Measurements from ENCODE around the gene NUP133. TPM values are rescaled to one million over a fixed set of nuclear protein-coding genes. Genes with fewer than 3 reads are reported as not detected.

Gene NUP133
- total and polyA plus RNA-seq, 10 of the 15 experiments (the other 5 are each of a cell fraction or from before 2014, with no cell fraction given), result 10.9 to 45.4 (median 29.2) TPM

- TF ChIP-seq CHD2 (IDR thresholded peaks at IDR 0.05; ENCODE audit: borderline replicate concordance, low read depth, low read length) (no peak), LARP7 (IDR thresholded peaks at IDR 0.05) (no peak), SIN3A (IDR thresholded peaks at IDR 0.05; ENCODE audit: low read depth, low read length) (no peak), EED (IDR thresholded peaks at IDR 0.05; ENCODE audit: low read depth) (peak; percentile 84), TAF1 (IDR thresholded peaks at IDR 0.05; ENCODE audit: borderline replicate concordance, low read depth, low read length) (peak; percentile 17; the same call in 1 of the 2 replicates), MEF2B (IDR thresholded peaks at IDR 0.05; ENCODE audit: partially characterized antibody, poor library complexity, severe bottlenecking) (no peak), MTA2 (IDR thresholded peaks at IDR 0.05; ENCODE audit: low read depth) (0 out of 2 replicates have a peak, but pooled peaks have one; percentile 36), CBFB (IDR thresholded peaks at IDR 0.05; ENCODE audit: low read depth) (no peak), ZSCAN29 (IDR thresholded peaks at IDR 0.05) (no peak), BCL11A (IDR thresholded peaks at IDR 0.05; ENCODE audit: low read depth, low read length) (no peak), NR2C1 (IDR thresholded peaks at IDR 0.05) (peak; percentile 72), YBX1 (IDR thresholded peaks at IDR 0.05) (no peak), SRF (IDR thresholded peaks at IDR 0.05; ENCODE audit: low read depth in 2 of 2, low read length in 2 of 2) (no peak), RAD21 (IDR thresholded peaks at IDR 0.05; ENCODE audit: insufficient read depth, low read depth, low read length) (no peak), SIX5 (IDR thresholded peaks at IDR 0.05; ENCODE audit: low read depth, low read length, severe bottlenecking) (no peak), ZNF24 (IDR thresholded peaks at IDR 0.05) (no peak), POLR2AphosphoS5 (IDR thresholded peaks at IDR 0.05; ENCODE audit: low read length) (no peak), NBN (IDR thresholded peaks at IDR 0.05) (0 out of 2 replicates have a peak, but pooled peaks have one; percentile 25), BRCA1 (IDR thresholded peaks at IDR 0.05; ENCODE audit: low read depth, low read length) (no peak), BACH1 (IDR thresholded peaks at IDR 0.05; ENCODE audit: borderline replicate concordance) (no peak), EGR1 (IDR thresholded peaks at IDR 0.05; ENCODE audit: borderline replicate concordance in 1 of 2, low read depth in 2 of 2, low read length in 2 of 2) (no peak), KDM1A (IDR thresholded peaks at IDR 0.05; ENCODE audit: borderline replicate concordance) (no peak), NR2C2 (IDR thresholded peaks at IDR 0.05; ENCODE audit: borderline replicate concordance, control insufficient read depth, insufficient read length, low read depth) (no peak), RB1 (IDR thresholded peaks at IDR 0.05; ENCODE audit: borderline replicate concordance) (no peak), FOXK2 (IDR thresholded peaks at IDR 0.05) (no peak), CBX5 (IDR thresholded peaks at IDR 0.05; ENCODE audit: low read depth) (no peak)
- TF ChIP-seq, protein P1, sequence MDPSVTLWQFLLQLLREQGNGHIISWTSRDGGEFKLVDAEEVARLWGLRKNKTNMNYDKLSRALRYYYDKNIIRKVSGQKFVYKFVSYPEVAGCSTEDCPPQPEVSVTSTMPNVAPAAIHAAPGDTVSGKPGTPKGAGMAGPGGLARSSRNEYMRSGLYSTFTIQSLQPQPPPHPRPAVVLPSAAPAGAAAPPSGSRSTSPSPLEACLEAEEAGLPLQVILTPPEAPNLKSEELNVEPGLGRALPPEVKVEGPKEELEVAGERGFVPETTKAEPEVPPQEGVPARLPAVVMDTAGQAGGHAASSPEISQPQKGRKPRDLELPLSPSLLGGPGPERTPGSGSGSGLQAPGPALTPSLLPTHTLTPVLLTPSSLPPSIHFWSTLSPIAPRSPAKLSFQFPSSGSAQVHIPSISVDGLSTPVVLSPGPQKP (IDR thresholded peaks at IDR 0.05; ENCODE audit: low read depth, low read length), result no peak
- TF ChIP-seq, protein P2, sequence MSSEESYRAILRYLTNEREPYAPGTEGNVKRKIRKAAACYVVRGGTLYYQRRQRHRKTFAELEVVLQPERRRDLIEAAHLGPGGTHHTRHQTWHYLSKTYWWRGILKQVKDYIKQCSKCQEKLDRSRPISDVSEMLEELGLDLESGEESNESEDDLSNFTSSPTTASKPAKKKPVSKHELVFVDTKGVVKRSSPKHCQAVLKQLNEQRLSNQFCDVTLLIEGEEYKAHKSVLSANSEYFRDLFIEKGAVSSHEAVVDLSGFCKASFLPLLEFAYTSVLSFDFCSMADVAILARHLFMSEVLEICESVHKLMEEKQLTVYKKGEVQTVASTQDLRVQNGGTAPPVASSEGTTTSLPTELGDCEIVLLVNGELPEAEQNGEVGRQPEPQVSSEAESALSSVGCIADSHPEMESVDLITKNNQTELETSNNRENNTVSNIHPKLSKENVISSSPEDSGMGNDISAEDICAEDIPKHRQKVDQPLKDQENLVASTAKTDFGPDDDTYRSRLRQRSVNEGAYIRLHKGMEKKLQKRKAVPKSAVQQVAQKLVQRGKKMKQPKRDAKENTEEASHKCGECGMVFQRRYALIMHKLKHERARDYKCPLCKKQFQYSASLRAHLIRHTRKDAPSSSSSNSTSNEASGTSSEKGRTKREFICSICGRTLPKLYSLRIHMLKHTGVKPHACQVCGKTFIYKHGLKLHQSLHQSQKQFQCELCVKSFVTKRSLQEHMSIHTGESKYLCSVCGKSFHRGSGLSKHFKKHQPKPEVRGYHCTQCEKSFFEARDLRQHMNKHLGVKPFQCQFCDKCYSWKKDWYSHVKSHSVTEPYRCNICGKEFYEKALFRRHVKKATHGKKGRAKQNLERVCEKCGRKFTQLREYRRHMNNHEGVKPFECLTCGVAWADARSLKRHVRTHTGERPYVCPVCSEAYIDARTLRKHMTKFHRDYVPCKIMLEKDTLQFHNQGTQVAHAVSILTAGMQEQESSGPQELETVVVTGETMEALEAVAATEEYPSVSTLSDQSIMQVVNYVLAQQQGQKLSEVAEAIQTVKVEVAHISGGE (CRISPR knock-in tag; IDR thresholded peaks at IDR 0.05), result no peak
- TF ChIP-seq, protein P3, sequence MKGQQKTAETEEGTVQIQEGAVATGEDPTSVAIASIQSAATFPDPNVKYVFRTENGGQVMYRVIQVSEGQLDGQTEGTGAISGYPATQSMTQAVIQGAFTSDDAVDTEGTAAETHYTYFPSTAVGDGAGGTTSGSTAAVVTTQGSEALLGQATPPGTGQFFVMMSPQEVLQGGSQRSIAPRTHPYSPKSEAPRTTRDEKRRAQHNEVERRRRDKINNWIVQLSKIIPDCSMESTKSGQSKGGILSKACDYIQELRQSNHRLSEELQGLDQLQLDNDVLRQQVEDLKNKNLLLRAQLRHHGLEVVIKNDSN (IDR thresholded peaks at IDR 0.05; ENCODE audit: borderline replicate concordance, extremely low read length, insufficient read depth, low read depth, low read length), result no peak
Observed at GRCh38 chr1:229479660-229480399, 28.3 kb downstream of the NUP133 start (continued).
